GM12864 (cell line): ENCODE measurements around the gene WIF1.
A peak's percentile ranks its signal among the peaks of the same experiment; 100 is the strongest.

Experiments
- DNase-seq: peaks from one replicate; pipeline ENCODE4 v3.0.0-alpha.2; 2011; ENCODE audit warnings: low read depth
- H3K4me3 ChIP-seq: 2 replicates; pipeline ENCODE4 v1.5.1; 2011; ENCODE audit warnings: mild to moderate bottlenecking, low read depth, low read length, control low read depth
- TF ChIP-seq, protein P1 (sequence below): IDR thresholded peaks from 2 replicates; pipeline ENCODE4 v1.5.1; 2011; ENCODE audit warnings: low read depth, mild to moderate bottlenecking, moderate library complexity, low read length, control low read depth, inconsistent platforms; ENCODE audit errors: missing control alignments

WIF1 gene

DNA sequence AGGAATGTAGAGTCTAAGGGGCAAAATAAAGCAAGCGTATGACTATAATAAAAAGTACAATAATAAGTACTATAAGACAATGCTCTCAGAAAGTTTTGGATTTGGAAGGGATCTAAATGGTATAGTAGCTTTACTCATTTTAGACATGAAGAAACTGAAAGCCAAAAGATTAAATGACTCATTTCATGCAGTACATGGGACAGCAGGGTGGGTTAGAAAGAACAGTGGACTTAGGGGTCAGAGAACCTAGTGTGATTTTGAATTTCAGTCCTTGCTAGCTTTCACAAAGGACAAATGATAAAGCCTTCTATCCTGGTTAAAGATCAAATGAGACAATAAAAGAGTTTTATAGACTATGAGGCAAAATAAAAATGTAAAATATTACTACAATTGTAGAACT lies 41.5 kb upstream of the WIF1 start:
- no peak for DNase-seq
- no peak overlapping the region for H3K4me3 ChIP-seq
- TF ChIP-seq, protein P1, sequence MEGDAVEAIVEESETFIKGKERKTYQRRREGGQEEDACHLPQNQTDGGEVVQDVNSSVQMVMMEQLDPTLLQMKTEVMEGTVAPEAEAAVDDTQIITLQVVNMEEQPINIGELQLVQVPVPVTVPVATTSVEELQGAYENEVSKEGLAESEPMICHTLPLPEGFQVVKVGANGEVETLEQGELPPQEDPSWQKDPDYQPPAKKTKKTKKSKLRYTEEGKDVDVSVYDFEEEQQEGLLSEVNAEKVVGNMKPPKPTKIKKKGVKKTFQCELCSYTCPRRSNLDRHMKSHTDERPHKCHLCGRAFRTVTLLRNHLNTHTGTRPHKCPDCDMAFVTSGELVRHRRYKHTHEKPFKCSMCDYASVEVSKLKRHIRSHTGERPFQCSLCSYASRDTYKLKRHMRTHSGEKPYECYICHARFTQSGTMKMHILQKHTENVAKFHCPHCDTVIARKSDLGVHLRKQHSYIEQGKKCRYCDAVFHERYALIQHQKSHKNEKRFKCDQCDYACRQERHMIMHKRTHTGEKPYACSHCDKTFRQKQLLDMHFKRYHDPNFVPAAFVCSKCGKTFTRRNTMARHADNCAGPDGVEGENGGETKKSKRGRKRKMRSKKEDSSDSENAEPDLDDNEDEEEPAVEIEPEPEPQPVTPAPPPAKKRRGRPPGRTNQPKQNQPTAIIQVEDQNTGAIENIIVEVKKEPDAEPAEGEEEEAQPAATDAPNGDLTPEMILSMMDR = no peak

DNA sequence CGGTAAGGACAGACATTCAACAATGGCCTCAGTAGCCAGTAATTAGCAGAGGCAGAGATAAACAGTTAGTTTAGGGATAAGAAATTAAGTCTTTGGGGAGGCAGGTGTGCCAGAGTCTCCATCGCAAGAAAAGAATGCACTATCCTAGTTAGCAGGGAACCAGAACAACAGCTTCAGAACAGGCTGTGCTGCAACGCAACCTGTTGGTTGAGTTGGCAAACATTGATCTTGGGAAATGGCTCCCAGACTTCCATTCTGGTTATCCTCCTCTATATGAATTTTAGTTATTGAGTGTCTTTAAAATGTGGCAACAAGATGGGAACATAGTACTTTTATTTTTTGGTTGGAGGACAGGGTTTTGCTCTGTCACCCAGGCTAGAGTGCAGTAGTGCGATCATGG lies 36.0 kb upstream of the WIF1 start:
- DNase-seq = no peak
- no peak overlapping the region for H3K4me3 ChIP-seq
- TF ChIP-seq, protein P1 = no peak

DNA sequence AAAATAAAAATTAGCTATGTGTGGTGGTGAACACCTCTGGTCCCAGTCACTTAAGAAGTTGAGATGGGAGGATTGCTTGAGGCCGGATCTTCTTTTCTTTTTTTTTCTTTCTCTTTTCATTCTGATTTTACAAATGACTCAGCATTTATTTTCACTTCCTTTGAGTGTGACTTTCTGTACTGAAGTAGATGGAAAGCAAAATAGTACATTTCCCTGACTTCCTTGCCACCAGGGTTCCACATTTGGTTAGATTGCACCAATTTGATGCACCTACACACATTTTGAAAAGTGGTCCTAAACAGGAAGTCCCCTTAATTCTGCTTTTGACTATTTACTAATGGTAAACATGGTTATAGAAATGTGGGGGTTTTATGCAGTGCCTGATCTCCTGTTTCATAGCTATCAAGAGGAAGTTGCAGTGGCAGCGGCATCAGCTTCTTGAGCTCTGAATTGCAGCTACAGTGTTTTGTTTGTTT lies 35.3 kb upstream of the WIF1 start:
- TF ChIP-seq, protein P1 = no peak
- H3K4me3 ChIP-seq = no peak overlapping the region; the same call in 1 of the 2 replicates
- DNase-seq = peak; percentile 69

DNA sequence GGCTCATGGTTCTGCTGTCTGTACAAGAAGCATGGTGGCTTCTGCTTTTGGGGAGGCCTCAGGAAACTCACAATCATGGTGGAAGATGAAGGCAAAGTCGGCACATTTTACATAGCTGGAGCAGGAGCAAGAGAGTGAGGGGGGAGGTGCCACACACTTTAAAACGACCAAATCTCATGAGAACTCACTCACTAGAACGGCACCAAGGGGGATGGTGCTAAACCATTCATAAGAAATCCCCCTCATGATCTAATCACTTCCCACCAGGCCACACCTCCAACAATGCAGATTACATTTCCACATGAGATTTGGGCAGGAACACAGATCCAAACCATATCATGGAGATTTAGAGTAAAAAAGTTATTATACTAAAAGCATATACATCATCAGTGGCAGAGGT lies 34.7 kb upstream of the WIF1 start:
- no peak for DNase-seq
- H3K4me3 ChIP-seq = no peak overlapping the region
- TF ChIP-seq, protein P1 = no peak

DNA sequence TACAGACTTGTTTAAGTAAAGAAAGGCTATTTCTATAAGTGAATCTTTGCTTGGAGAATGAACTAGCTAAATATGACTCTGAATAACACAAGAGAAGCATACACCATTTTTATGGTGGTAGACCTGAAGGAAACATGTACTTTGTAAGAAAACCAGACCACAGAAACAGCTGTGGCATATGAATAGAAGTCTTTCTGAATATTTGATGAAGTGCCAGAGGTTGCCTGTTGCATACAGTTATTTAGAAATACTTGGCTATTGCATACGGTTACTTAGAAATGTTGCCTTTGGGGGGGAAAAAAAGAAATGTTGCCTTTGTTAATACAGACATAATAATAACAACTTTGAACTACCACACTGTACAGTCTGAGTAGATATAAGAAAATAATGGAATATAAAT lies 31.5 kb upstream of the WIF1 start:
- H3K4me3 ChIP-seq = no peak overlapping the region
- DNase-seq = no peak
- TF ChIP-seq, protein P1 = no peak

DNA sequence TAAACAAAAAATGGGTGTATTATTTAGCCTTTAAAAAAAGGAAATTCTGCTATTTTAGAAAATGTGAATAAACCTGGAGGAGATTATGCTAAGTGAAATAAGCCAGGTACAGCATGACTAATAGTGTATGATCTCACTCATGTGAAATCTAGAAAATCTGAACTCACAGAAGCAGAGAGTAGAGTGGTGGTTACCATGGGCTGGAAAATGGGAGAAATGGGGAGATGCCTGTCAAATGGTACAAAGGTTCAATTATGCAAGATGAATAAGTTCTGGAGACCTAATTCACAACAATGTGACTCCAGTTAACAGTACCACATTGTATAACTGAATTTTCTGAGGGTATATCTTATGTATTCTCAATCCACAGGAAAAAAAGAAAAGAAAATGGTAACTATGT lies 30.9 kb upstream of the WIF1 start:
- H3K4me3 ChIP-seq = no peak overlapping the region
- DNase-seq = no peak
- TF ChIP-seq, protein P1 = no peak

DNA sequence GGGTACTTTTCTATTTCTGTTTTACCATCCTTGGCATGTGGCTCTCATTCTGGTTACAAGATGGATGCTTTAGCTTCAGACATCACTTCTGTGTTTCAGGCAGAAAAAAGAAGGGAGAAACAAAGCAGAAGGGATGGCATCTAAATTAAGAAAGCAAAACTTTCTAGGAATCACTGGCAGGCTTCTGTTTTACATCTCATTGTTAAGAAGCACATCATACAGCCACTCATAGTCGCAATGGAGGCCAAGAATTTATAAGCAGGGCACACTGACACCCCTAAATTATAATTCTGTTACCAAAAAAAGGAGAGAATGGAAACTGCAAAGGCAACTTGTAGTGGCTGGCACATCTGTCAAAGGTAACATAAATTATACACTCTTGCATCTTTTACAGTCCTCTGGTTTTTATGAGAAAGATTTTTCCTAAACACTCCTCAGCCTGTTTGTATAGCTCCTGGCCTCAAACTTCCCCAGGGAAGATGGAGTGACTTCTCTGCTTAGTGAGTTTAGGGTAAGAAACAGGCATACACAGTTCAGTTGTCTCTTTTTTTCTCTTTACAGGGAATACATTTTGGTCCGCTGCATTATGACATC lies 26.3 kb upstream of the WIF1 start:
- no peak overlapping the region for H3K4me3 ChIP-seq
- DNase-seq = no peak
- TF ChIP-seq, protein P1 = no peak
